Measurements from ENCODE around the gene SLCO2A1.

Gene SLCO2A1

DNA sequence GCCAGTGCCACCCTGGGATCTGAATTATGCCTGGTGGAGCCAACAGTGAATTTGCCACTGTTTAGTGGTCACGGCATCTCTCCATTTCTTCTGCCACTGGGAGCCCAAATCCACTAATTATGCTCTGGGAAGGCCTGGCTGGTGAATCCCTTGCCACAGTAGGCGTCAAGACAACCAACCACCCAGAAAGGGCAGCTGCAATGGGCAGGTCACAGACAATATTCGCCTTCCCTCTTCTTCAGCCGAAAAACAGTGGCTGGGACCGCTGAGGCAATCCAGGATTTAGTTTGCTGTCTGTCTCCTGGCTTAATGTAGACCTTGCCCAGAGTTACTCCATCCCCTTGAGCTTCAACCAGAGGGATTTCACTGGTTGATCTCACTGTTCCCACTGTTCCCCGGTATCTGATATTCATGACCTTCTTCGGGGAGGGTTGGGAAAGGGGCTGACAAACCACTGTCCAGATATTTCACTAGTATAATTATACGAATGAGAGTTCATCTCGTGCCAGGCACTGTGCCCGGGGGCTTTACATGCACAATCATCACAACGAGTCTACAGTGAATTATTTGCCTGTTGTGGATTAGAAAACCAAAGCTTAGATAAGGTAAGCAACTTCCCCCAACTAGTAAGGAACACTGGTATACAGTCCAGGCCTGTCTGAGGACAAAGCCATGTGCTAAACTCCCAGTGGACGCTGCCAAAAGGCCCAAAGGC is 84.2 kb downstream of the SLCO2A1 start:
- DNase-seq, result no peak

DNA sequence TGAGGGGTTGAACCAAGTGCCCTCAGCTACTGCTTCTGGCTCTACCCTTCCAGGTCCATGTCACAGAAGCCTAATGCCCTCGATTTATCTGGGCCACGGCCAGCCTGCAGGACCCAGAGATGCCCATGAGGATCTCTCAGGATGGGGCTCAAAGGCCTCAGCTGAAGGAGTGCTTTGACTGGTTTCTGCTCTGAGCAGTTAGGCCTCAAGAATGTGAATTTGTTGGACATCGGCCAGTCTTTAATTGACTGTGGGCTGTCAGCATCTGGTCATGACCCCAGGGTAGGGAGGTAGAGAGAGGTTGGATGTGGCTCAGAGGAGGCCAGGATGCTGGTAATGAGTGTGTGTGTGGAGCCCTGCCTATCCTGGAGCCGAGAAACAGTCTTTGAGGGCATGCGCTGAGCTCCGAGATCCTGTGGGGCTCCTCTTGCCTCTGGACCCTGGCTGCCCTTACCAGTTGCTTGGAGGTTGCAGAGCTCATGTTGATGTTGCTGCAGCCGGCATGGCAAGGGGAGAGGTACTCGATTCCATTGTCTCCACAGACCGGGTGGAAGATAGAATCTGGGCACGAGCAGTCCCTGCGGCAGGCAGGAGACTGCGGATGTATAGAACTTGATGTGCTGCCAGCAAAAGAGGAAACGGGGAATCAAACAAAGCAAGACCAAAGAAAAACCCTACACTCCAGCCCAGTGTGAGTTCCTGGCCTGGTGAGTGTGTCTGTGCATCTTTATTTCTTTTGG is 84.9 kb downstream of the SLCO2A1 start:
- DNase-seq, result peak in 1 of 2 experiments; percentile 42

DNA sequence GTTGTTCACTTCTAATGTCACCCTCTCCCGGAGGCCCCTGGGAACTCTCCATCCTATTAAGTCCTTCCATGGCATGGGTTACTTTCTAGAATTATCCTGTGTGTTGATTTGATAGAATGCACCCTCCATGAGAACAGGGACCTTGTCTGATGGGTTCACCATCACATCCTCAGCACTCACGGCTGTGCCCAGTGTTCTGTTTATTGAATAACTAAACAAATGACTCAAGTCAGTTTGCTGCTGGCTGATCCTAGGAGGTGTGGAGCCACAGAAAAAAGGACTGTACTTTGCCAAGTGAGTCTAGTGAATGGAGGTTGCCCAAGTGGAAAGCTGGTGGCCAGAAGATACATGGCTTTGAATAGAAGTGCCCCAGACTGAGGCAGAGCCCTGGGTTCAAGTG is 85.5 kb downstream of the SLCO2A1 start:
- DNase-seq, result no peak

DNA sequence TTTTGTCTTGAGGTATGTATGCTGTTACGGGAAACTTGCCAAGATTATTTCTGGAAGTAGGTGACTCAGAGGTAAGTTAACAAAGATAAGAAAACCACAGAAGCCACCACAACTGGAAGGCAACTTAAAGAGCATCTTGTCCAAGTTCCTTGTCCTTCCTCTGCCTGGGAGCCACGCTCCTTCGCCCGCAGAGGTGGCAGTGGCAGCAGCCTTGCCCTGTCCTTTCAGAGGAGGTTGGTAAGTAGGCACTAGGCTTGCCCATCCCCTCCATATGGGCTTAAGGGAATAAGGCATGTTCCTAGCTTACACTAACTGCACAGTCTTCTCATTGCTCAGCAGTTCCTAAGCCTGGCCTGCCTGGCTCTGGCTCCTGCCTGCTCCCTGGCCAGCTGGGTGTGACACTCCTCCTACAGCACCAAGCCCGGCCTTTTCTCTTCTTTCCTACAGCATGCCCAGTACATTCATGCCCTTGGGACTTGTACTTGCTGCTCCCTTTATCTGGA is 86.0 kb downstream of the SLCO2A1 start:
- DNase-seq, result no peak

DNA sequence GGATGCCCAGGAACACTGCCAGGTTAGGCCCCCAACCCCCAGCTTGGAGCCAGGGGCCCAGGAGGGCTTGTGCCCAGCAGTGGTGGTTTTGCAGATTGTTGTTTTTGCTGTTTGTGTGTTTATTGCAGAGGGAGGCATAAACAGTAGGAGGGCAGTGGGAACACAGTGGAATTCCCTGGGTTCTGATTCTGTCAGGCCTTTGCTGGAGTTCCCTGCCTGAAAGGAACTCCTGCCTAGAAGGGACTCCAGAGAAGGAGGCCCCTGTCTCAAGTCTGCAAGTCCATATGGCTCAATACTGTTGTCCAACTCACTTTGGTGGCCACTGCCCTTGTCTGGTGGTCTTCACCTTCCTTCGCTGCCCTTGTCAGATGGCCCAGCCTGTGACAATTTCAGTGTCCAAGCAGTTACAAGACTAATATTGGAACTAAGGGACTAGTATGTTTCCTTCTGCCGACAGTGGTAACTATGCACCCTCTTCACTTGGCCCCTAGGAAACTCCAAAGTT is 86.6 kb downstream of the SLCO2A1 start:
- DNase-seq, result no peak

DNA sequence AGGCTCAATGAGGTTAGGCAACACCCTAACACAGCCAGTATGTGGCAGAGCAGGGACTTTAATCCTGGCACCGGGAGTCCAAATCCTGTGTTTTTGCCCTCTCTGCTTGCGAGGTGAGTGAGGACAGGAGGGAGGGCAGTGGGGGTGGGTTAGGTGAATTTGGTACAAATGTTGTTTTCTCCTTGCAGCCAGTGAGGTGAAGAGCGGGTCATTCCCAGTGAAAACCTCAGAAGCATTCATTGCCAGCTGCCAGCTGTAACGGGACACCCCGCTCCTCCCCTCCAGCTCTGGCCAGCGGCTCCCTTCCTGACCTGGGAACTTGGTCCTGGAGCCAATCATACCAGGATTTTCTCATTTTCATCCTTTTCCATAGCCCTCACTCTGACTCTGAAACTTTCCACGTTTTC is 88.3 kb downstream of the SLCO2A1 start:
- no peak for DNase-seq

DNA sequence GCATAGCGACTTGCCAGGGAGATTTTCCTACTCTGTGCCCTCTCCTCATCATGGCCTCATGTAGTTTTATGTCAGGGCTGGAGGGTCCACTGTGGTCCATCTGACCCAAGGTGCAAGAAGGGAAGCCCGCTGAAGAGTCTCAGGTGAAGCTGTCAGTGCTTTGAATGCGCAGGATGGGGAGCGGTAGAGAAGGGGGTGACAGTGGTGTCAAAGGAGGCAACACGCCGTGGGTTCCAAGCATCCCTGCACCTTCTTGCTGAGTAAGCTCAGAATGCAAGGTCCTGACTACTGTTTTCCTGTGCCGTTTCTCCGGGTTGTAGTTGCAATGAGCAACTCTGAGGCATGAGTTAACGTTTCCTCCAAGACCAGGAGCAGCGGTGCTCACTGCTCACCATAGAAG is 89.2 kb downstream of the SLCO2A1 start:
- DNase-seq, result no peak

DNA sequence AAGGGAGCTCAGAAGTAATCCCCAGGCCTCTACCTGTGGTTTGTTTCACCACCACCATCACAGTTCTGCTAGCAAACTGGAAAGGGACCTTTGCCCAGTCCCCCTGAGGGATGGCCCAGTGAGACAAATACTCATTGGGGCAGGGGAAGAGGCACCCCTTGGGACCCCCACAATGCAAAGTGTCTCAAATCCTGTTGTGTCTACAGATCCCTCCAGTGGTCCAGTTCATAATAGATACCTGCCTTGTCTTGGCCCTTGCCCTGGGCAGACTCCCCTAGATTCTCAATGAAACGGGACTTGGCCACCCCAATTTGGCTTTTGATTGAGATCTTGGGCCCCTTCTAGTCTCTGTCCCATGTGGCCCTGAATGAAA is 90.3 kb downstream of the SLCO2A1 start:
- no peak for DNase-seq

DNA sequence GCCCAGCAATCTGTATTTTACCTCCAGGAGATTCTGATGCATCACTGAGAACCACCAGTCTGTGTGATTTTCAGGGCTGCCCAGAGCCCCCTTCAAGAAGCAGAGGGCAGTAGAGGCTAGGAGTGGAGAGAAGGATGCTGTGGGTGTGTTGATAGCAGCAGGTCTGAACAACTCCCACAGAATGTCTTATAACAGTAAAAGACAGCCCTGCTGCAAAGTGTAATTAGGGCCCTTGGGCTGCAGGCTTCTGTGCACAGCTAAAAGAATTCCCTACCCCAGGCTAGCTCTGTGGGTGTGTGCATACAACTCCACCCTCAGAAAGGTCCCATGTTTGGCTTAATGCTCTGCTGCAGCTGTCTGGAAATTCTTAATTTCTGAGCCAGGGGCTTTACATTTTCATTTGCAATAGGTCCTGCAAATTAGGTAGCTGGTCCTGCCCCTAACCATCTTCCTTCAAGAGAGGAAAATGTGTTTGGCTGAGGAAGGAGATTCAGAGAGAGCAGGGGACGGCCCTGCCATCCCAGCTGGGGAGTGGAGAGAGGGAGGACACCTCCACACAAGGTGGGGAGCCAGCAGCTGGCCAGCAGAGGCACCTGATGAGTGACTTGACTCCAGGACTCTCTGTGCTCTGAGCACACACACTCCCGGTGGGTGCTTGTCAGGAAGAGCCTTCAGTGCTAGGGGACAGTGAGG is 90.8 kb downstream of the SLCO2A1 start:
- DNase-seq, result no peak

DNA sequence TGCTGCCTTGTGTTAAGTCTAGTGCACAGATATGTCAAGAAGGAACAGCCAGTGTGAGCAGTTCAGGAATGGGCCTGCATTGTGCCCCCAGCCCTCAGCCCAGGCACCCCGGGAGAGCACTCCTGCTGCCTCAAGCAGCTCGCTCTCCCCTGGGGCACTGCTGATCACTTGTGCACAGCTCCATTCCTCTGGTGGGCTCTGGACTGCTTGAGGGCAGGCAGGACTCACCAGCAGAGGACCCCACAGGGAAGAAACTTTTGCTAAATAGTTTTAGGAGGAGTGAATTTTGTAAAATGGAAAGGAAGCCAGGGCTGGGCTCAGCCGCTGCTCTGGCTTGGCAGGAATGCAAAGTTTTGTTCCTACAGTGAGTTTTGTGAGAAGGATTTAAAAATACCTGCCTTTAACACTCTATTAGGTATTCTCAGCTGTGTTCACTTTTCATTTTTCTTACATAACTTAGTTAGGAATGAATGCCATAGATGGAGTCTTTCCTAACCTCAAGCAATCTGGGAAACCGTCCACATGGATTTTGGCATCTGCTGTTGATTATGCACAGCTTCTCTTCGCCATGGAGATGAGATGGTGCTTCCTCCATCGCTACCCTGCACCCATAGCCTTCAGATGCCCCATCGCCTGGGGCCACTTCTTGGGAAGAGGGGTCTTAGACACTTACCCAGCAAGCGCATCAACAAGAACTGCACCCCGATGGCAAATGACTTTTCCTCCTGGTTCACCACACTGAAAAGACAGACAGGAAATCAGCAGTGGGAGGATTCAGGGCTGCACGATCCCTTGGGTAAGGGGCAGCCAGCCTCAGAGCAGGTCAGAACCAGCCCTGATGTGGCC is 91.7 kb downstream of the SLCO2A1 start:
- no peak for DNase-seq

DNA sequence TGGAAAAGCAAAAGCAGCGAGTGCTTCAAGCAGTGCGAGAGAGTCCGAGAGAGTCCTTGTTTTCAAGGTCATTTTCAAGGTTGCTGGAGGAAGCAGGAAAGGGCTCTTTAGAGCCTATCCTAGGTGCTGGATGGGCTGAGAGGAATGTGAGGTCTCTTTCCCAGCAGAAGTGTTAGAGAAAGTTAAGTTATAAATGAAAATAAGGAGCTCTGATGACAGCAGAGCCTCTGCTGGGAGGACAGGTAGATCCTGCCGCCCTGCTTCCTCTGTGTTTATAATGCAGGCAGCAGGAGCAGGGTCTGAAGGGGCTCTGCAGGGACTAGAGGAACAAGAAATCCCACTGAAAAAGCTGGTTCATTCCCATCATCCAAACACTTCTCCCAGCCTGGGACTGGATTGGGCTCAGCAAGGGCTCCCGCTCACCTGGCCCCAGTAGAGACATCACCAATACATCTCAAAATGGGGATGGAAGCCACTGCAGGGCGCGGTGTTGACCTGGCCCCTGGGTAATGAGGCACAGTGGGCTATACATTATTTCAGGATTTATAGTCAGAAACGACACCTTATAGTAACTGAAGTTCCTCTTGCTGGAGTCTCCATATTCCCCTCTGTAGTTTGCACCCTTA is 92.6 kb downstream of the SLCO2A1 start:
- DNase-seq, result no peak

DNA sequence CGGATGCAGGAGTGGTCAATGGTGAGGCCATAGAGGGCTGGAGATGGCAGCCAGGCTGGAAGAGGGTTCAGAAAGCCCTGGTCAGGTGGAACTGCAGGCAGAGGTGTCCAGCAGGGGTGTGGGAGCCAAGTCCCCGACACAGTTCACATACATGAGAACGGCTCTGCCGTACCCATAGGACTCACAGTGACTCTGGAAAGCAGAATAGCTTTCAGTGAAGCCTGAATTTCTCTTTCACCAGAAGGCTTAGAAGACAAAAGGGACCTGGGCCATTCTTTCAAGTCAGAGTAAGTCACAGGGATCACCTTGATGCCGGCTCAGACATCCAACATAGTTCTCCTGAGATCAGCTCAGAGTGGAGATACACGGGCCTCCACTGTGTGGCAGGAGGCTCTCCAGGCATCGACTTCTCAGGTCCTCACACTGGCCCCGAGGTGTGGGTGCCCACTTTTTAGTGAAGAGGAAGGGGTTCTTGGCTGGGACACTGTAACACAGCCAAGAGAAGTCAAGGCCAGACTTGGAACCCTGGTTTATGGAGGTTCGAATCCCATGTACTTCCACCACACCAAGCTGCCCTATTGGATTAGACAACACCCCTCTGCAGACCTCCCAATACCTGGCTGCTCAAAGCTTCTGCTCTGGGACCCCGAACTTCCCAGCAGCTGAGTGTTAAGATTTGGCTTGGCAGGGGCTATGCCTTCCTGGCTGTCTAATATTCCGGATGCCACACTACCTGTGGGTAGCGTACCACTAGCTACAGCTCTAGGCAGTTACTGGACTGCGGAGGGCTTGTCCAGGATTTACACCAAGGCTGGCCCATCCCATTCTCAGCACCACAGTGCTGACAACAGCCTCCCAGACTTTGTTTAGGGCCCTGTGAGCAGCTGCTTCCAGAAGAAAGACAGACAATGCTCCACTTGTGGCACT is 93.6 kb downstream of the SLCO2A1 start:
- no peak for DNase-seq

DNA sequence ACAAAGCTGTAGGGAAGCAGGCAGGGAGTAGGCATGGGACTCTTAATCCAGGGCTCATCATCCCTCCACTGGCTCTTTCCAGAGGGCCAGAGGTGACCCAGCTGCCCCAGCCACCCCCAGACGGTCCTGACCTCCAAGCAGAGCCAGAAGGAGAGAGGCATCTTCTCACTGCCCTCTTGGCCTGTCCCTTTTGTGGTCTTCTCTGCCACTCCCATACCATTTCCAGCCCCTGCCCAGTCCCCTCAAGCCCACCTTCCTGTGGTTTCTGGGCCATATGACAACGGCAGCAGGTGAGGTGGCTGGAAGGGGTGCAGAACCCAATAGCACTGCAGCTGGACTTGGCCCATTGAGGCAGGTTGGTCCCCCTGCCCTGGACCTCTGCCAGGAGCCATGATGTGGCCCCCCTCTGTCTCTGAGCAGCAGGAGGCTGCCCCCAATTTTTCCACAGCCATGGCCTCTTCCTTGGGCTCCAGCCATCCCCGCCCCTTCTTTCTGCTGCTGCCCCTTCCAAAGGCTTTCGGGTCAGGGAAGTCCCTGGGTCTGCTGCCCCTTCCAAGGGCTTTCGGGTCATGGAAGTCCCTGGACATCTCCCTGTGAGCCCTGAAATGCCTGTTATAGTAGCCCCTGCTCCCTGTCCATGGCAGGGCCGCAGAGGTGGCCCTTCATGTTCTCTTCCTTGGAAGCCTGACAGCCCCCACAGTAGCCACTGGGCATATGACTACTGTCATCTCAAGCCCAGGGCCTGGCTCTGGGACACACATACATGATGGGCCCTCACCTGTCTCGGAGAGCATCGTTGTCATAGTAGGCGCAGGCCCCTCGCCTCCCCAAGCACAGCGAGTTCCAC is 94.5 kb downstream of the SLCO2A1 start:
- DNase-seq, result no peak

DNA sequence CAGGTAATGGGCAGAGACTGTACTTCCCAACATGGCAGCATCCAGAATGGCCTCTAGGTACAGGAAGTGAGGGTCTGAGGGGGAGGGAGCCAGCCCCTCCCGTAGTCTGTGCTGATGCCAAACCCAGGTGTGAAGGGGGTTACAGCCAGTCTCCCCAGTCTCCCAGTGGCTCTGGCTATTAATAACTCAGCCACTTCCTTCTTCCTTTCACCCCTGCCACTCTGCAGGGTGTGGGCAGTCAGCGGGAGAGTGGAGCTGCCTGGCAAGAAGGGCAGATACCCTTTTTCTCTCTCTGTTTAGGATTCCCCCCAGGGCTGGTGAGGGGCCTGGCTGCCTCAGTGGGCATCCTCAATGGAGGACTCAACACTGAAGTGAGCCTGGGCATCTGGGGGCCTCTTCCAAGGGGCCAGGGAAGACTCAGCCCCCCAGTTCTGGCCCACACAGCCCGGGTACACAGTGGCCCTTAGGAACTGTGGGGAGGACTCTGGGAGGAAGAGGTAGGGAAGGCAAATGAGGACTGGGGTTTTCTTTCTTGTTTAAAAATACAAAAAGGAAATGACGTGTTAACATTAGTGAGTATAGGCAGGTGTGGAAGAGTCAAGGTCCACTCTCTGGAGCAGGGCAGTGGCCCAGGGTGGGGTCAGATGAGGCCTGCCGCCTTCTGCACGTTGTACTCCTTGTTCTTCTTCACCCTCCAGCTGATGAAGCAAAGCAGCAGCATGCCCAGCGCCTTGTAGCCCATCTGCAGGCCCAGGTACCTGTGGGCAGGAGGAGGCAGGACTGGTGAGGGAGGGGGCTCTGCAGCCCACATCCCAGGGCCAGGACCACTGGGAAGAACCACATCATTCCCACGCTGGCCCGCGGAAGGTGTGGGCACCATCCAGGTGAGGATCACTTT is 95.4 kb downstream of the SLCO2A1 start:
- no peak for DNase-seq

DNA sequence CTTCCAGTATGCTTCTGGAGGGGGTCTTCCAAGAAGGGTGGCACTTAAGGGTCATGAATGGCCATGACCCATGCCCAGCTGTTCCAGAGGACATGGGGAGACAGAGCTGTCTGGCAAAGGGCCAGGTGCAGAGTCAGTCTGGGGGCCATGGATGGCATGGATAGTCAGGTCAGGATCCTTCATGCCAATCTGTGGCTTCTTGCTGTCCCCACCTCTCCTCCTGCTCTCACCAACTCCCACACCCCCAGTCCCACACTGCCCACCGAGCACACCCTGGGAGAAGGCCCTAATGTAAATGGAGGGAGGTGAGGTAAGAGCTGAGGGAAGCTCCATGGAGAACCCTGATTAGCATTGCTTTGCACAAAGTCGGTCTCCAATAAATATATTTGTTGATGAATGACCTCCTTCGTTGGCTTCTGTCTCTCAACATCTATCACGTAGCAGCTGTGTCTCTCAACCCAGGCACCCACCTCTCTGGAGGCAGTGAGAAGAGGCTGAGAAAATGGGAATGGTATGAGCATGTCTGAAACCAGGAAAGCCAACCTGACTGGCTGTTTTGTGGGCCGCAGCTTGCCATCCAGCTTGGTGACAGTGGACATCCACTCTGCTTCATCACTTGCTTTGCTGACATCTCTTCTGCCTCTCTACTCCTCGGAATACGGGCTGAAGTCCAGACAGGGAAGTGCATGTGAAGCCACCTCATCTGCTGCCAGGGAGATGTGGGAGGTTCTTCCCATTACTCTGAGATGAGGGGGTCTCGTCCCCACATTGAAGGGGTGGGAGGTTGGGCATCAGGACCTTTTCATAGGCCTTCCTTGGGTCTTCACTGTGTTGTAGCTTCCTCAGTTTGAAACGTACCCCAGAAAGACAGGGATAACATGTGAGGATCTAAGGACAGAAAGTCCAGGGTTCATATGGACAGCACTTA is 96.4 kb downstream of the SLCO2A1 start:
- no peak for DNase-seq

DNA sequence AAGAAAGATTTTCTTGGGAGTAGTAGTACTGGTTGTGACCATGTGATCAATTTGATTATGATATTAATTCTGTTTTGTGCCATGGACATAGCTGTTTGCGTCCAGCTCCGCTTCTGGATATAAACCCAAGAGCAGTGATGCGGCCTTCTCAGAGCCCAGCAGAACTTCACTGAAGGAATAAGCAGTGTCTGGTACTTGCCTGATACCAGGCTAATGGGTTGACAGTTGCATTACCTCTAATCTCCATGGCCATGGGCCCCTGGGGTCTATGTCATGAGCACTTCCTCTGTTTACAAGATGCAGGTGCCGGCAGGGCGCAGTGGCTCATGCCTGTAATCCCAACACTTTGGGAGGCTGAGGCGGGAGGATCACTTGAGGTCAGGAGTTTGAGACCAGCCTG is 97.7 kb downstream of the SLCO2A1 start:
- no peak for DNase-seq

DNA sequence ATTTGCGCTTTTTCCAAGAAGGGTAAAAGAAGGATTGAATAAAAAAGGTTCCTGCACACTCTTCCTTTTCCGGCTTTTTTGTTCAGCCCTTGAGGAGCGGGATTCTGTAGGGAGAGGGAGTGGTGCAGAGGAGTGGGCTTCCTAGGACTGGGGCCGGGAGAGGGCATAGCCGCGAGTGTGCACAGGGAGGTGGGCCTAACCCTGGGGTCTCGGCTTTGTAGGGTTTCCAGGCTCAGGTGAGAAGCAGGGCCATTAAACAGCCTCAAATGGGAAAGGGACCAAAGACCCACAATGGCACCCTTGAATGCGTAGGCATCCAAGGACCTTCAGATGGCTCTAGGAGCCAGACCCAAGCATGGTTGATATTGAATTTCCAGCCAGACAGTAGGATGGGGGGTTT is 98.6 kb downstream of the SLCO2A1 start:
- DNase-seq, result no peak
